Stomach (tissue), 9 donors: Measurements from ENCODE around the gene KIRREL1. TPM values are rescaled to one million over a fixed set of nuclear protein-coding genes. Genes with fewer than 3 reads are reported as not detected.

Experiments
- DNase-seq, 2 donors: peaks; one replicate each; pipeline versions ENCODE4 v3.0.0 to v3.0.0-alpha.2; 2013 to 2019
- H3K27ac ChIP-seq, 5 donors: fragments of 200-600 bp in 4 of 5; sonication (generic) in 4 of 5; one replicate each; pipeline ENCODE4 v1.5.1; 2013 to 2019; ENCODE audit warnings: mild to moderate bottlenecking in 1 of 5, moderate library complexity in 1 of 5
- H3K27me3 ChIP-seq, 3 donors: fragments of 200-600 bp; sonication (generic); one replicate each; pipeline ENCODE4 v1.5.1; 2017 to 2019; ENCODE audit warnings: mixed run types in 1 of 3
- H3K36me3 ChIP-seq, 4 donors: fragments of 200-600 bp; sonication (generic); 1 replicate in 3 of 4; 2 replicates in 1 of 4; pipeline ENCODE4 v1.5.1; 2016 to 2019
- H3K4me1 ChIP-seq, 4 donors: fragments of 200-600 bp; sonication (generic); one replicate each; pipeline ENCODE4 v1.5.1; 2016 to 2019
- H3K4me3 ChIP-seq, 4 donors: fragments of 200-600 bp; sonication (generic) in 3 of 4; one replicate each; pipeline ENCODE4 v1.5.1; 2016 to 2019; ENCODE audit warnings: mild to moderate bottlenecking in 1 of 4
- H3K9me3 ChIP-seq, 4 donors: fragments of 200-600 bp; sonication (generic); one replicate each; pipeline ENCODE4 v1.5.1; 2016 to 2019
- CTCF ChIP-seq, 7 experiments: fragments of 450-650 bp in 4 of 7; fragments of 200-600 bp in 3 of 7; sonication (generic) in 3 of 7; IDR thresholded peaks; one replicate each; pipeline ENCODE4 v1.5.1; 2016 to 2019; ENCODE audit warnings: antibody characterized with exemption in 7 of 7, control low read depth in 2 of 7, mild to moderate bottlenecking in 1 of 7
- EP300 ChIP-seq: sonication (generic); formaldehyde crosslinking; IDR thresholded peaks from one replicate; pipeline ENCODE4 v1.6.1; 2017; ENCODE audit warnings: antibody characterized with exemption
- POLR2A ChIP-seq, 4 donors: fragments of 450-650 bp; IDR thresholded peaks; one replicate each; pipeline ENCODE4 v1.6.1; 2016; ENCODE audit warnings: antibody characterized with exemption in 4 of 4, control low read depth in 2 of 4, mild to moderate bottlenecking in 1 of 4, moderate library complexity in 1 of 4
- POLR2AphosphoS5 ChIP-seq, 3 donors: sonication (generic); formaldehyde crosslinking; IDR thresholded peaks; one replicate each; pipeline ENCODE4 v1.6.1; 2016; ENCODE audit warnings: antibody characterized with exemption in 3 of 3
- WGBS, 5 donors: extraction: QIAGEN DNeasy Blood & Tissue Kit in 3 of 5; methylation state at CpG; one replicate each; pipeline versions ENCODE4 v1.1.5 to v1.1.7; 2013 to 2018; 5-methylcytosine and 5-hydroxymethylcytosine counted together
- intact Hi-C: fragments of 100-400 bp; cut with DNase I; formaldehyde crosslinking; loops from one replicate; pipeline ENCODE4 v1.15.1; 2023; ENCODE audit warnings: low total_unique reads
- polyA plus RNA-seq, 3 donors: library from polyadenylated mRNA; stranded (reverse); fragments of 200-250 nt; gene quantifications; one replicate each; pipeline ENCODE4 v1.2.3, GENCODE V29; 2013
- total RNA-seq, 5 donors: library from RNA; depleted of rRNA; stranded (reverse); fragments of >200 nt; gene quantifications; one replicate each; pipeline versions ENCODE4 v1.1.0 to v1.2.3, GENCODE V29; 2014 to 2016
- donor health status: healthy with polysubstance abuse.
- donor health status: Bipolar disorder and iron deficiency.
- donor health status: healthy.

KIRREL1 gene
- total and polyA plus RNA-seq, 8 donors, result 2.8 to 27.9 (median 4.2) TPM

DNA sequence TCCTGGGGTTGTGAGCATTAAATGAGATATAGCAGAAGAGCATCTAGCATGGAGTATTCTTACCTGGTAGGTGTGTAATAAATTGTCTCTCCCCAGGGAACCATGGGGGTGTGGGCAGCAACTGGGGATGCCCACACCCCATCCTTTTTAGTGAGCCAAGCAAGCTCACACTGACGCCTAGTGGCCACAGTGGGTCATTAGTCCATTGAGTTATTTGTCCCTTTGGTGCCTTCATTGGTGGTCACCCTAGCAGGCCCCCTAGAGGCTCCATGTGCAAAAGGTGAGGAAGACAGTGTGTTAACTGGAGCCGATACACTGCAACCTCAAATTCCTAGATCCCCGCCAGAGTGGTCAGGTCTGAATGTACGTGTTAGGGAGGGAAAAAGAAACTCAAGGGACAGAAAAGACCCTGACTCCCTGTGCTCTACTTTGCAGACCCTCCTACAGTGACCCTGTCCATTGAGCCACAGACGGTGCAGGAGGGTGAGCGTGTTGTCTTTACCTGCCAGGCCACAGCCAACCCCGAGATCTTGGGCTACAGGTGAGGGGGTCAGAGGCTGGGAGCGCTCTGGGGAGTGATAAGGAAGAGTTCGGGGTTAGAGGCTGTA, 94.0 kb downstream of the KIRREL1 start:
- whole genome bisulfite sequencing, 5 donors, result 45 to 55% (median 53%) methylated on average over 9 of the region's 9 CpGs
- peak in 1 of 2 donors; percentile 88 for DNase-seq
- Histone ChIP-seq H3K9me3 (no peaks in the 10 kb centered on the region), H3K4me1 (no peaks in the 10 kb centered on the region), H3K36me3 (peaks cover 15 to 90% (median 70%) of the 10 kb centered on the region in 4 donors), H3K27me3 (no peaks in the 10 kb centered on the region), H3K27ac (no peak overlapping the region), H3K4me3 (no peak overlapping the region)
- intact Hi-C loops, result no loop called here
- TF ChIP-seq POLR2A (IDR thresholded peaks at IDR 0.05) (no peak), CTCF (IDR thresholded peaks at IDR 0.05) (peak in 5 of 7 experiments; percentile 53 to 84 (median 75))

DNA sequence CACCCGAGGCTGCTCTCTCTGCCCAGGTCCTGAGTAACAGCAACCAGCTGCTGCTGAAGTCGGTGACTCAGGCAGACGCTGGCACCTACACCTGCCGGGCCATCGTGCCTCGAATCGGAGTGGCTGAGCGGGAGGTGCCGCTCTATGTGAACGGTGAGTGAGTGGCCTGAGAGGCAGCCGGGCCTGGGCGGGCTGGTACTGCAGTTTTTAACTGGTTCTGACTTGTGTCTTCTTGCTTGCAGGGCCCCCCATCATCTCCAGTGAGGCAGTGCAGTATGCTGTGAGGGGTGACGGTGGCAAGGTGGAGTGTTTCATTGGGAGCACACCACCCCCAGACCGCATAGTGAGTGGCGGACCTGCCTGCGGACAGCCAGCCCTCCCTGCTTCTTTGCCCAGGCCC, 96.0 kb downstream of the KIRREL1 start:
- Histone ChIP-seq H3K27ac (no peak overlapping the region), H3K4me3 (no peak overlapping the region), H3K27me3 (no peaks in the 10 kb centered on the region), H3K4me1 (no peaks in the 10 kb centered on the region), H3K9me3 (no peaks in the 10 kb centered on the region), H3K36me3 (peaks cover 21 to 91% (median 84%) of the 10 kb centered on the region in 4 donors)
- no peak for DNase-seq
- TF ChIP-seq EP300 (no peak), CTCF (IDR thresholded peaks at IDR 0.05) (no peak), POLR2AphosphoS5 (IDR thresholded peaks at IDR 0.05) (no peak), POLR2A (IDR thresholded peaks at IDR 0.05) (no peak)
- 89 to 94% (median 91%) methylated on average over 13 to 16 of the region's 16 CpGs for WGBS, 5 donors
- intact Hi-C loops, result no loop called here

- H3K27ac ChIP-seq, result no peak overlapping the region
- H3K36me3 ChIP-seq, result peaks cover 21 to 91% (median 84%) of the 10 kb centered on the region in 4 donors
- H3K9me3 ChIP-seq, result no peaks in the 10 kb centered on the region
- 73 to 86% (median 79%) methylated on average over 9 of the region's 9 CpGs for WGBS, 5 donors
- TF ChIP-seq POLR2AphosphoS5 (IDR thresholded peaks at IDR 0.05), result no peak
- no peak for TF ChIP-seq CTCF (IDR thresholded peaks at IDR 0.05)
- TF ChIP-seq POLR2A (IDR thresholded peaks at IDR 0.05), result no peak
- TF ChIP-seq EP300, result no peak
- DNase-seq, result no peak
- no peak overlapping the region for H3K4me3 ChIP-seq
- no peaks in the 10 kb centered on the region for H3K27me3 ChIP-seq
- intact Hi-C loops, result no loop called here
- no peaks in the 10 kb centered on the region for H3K4me1 ChIP-seq
Observed at GRCh38 chr1:158089925-158090637, 96.6 kb downstream of the KIRREL1 start.

DNA sequence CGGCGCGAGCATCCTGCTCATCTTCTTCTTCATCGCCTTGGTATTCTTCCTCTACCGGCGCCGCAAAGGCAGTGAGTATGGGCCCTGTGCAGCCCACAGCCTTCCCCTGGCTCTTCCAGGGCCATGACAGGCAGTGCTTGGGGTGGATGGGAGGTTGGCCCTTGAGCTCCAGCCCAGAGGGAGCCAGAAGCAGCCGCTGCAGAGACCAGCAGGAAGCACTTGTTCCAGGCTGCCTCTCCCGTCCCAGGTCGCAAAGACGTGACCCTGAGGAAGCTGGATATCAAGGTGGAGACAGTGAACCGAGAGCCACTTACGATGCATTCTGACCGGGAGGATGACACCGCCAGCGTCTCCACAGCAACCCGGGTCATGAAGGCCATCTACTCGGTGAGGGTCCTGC, 99.9 kb downstream of the KIRREL1 start:
- intact Hi-C loops, result no loop called here
- no peaks in the 10 kb centered on the region for H3K9me3 ChIP-seq
- H3K4me1 ChIP-seq, result no peaks in the 10 kb centered on the region
- 85 to 92% (median 91%) methylated on average over 17 to 18 of the region's 18 CpGs for WGBS, 5 donors
- H3K27ac ChIP-seq, result no peak overlapping the region
- TF ChIP-seq CTCF (IDR thresholded peaks at IDR 0.05) (no peak), EP300 (no peak), POLR2AphosphoS5 (IDR thresholded peaks at IDR 0.05) (no peak)
- H3K4me3 ChIP-seq, result no peak overlapping the region
- DNase-seq, result no peak
- H3K36me3 ChIP-seq, result peaks cover 21 to 67% (median 63%) of the 10 kb centered on the region in 4 donors
- no peaks in the 10 kb centered on the region for H3K27me3 ChIP-seq
